Lung (tissue), 12 donors: Measurements from ENCODE around the gene LRRC34. TPM values are rescaled to one million over a fixed set of nuclear protein-coding genes. Genes with fewer than 3 reads are reported as not detected.

Experiments
- ATAC-seq: fragments of 200-7000 bp; cut with Tn5 transposase; one replicate; pipeline ENCODE4 v1.9.1; 2020; ENCODE audit warnings: moderate number of reproducible peaks; ENCODE audit not compliant: insufficient read depth, low FRiP score
- DNase-seq, 3 donors: peaks; one replicate each; pipeline ENCODE4 v3.0.0-alpha.2; 2013 to 2017
- H3K27ac ChIP-seq, 2 donors: one replicate each; pipeline ENCODE4 v1.5.1; 2013; ENCODE audit warnings: mild to moderate bottlenecking in 2 of 2, moderate library complexity in 2 of 2, control low read depth in 1 of 2, inconsistent platforms in 1 of 2, low read depth in 1 of 2, low read length in 1 of 2
- H3K27me3 ChIP-seq, 3 donors: one replicate each; pipeline ENCODE4 v1.5.1; 2013; ENCODE audit warnings: low read length in 2 of 3; ENCODE audit not compliant: control insufficient read depth in 3 of 3, insufficient read depth in 3 of 3
- H3K36me3 ChIP-seq, 4 donors: one replicate each; pipeline ENCODE4 v1.5.1; 2013; ENCODE audit warnings: low read length in 4 of 4, mild to moderate bottlenecking in 1 of 4, moderate library complexity in 1 of 4; ENCODE audit not compliant: control insufficient read depth in 4 of 4, insufficient read depth in 4 of 4
- H3K4me1 ChIP-seq, 5 donors: one replicate each; pipeline ENCODE4 v1.5.1; 2013; ENCODE audit warnings: low read length in 5 of 5, mild to moderate bottlenecking in 2 of 5, moderate library complexity in 1 of 5; ENCODE audit not compliant: control insufficient read depth in 5 of 5, insufficient read depth in 5 of 5
- H3K4me3 ChIP-seq: one replicate; pipeline ENCODE4 v1.5.1; 2013; ENCODE audit warnings: mild to moderate bottlenecking, control low read depth, moderate library complexity
- H3K9ac ChIP-seq, 2 donors: one replicate each; pipeline ENCODE4 v1.5.1; 2013; ENCODE audit warnings: low read length in 2 of 2, control low read depth in 1 of 2; ENCODE audit not compliant: insufficient read depth in 1 of 2
- H3K9me3 ChIP-seq, 4 donors: one replicate each; pipeline ENCODE4 v1.5.1; 2013; ENCODE audit warnings: low read length in 3 of 4, mild to moderate bottlenecking in 1 of 4, moderate library complexity in 1 of 4; ENCODE audit not compliant: control insufficient read depth in 4 of 4, insufficient read depth in 3 of 4
- CTCF ChIP-seq: IDR thresholded peaks from 2 replicates; pipeline ENCODE4 v1.5.1; 2012; ENCODE audit warnings: mild to moderate bottlenecking; ENCODE audit errors: control extremely low read depth, extremely low read depth
- WGBS, 2 donors: extraction: QIAGEN DNeasy Blood & Tissue Kit; methylation state at CpG; one replicate each; pipeline ENCODE4 v1.1.7; 2013; 5-methylcytosine and 5-hydroxymethylcytosine counted together
- polyA plus RNA-seq, 2 donors: library from polyadenylated mRNA; stranded (reverse); fragments of 200-250 nt; gene quantifications; one replicate each; pipeline ENCODE4 v1.2.1, GENCODE V29; 2013
- total RNA-seq, 2 donors: library from RNA; depleted of rRNA in 1 of 2; stranded (reverse); fragments of >200 nt in 1 of 2; gene quantifications; one replicate each; pipeline ENCODE4 v1.2.1, GENCODE V29; 2014 to 2021
- donor health status: control.
- donor health status: control.
- donor health status: Bipolar disorder and iron deficiency.
- donor health status: healthy.
- donor health status: DM: yes; HTN: yes; CAD: no.

Gene LRRC34
- total and polyA plus RNA-seq, 4 donors: 2.9 to 17.5 (median 6.9) TPM

- Histone ChIP-seq H3K9ac (peak overlapping the region; percentile 93 to 96), H3K9me3 (no peaks in the 10 kb centered on the region), H3K27me3 (no peaks in the 10 kb centered on the region), H3K27ac (no peak overlapping the region), H3K4me1 (peaks cover 0 to 18% (median 6%) of the 10 kb centered on the region in 5 donors), H3K4me3 (no peak overlapping the region), H3K36me3 (peaks cover 4 to 21% (median 12%) of the 10 kb centered on the region in 4 donors)
- ATAC-seq: no peak
- 50 to 70% methylated on average over 5 of the region's 5 CpGs for WGBS, 2 donors
- DNase-seq: peak in 1 of 3 donors; percentile 8
- no peak for TF ChIP-seq CTCF
Observed at GRCh38 chr3:169774186-169774585, 38.5 kb downstream of the LRRC34 start.

GRCh38 chr3:169772897-169773816 is 39.5 kb downstream of the LRRC34 start, which contains the start of gene MYNN:
Gene MYNN, plus strand, starts transcription at chr3:169773396. Its CDS starts 900 bp downstream, at chr3:169774296.
- H3K36me3 ChIP-seq: peaks cover 0 to 15% (median 7%) of the 10 kb centered on the region in 4 donors
- H3K4me3 ChIP-seq: peak within 1 kb of the TSS; percentile 90
- H3K27ac ChIP-seq: peak within 1 kb of the TSS; percentile 97 to 98
- ATAC-seq: peak; percentile 85
- peaks cover 0 to 18% (median 6%) of the 10 kb centered on the region in 5 donors for H3K4me1 ChIP-seq
- no peaks in the 10 kb centered on the region for H3K9me3 ChIP-seq
- H3K27me3 ChIP-seq: no peaks in the 10 kb centered on the region
- no peak for TF ChIP-seq CTCF
- peak within 1 kb of the TSS; percentile 93 to 96 for H3K9ac ChIP-seq
- peak; percentile 95 to 97 (median 96) for DNase-seq
- WGBS, 2 donors: 0% methylated on average over 60 to 61 of the region's 61 CpGs

GRCh38 chr3:169772305-169772896 is 40.3 kb downstream of the LRRC34 start:
- Histone ChIP-seq H3K4me3 (peak overlapping the region; percentile 90), H3K36me3 (peaks cover 0 to 11% (median 2%) of the 10 kb centered on the region in 4 donors), H3K4me1 (peaks cover 0 to 18% (median 6%) of the 10 kb centered on the region in 5 donors), H3K9me3 (no peaks in the 10 kb centered on the region), H3K9ac (peak overlapping the region; percentile 93 to 96), H3K27ac (peak overlapping the region; percentile 97 to 98), H3K27me3 (no peaks in the 10 kb centered on the region)
- WGBS, 2 donors: 0% methylated on average over 15 of the region's 15 CpGs
- DNase-seq (peak; percentile 81 to 92 (median 91)), ATAC-seq (peak; percentile 49)
- TF ChIP-seq CTCF: no peak
